SHP77 (cell line): ENCODE data around the gene TMF1.

Experiments
- DNase-seq, 2 experiments: peaks; one replicate each; lab custom pipeline; 2025; lab: John Stamatoyannopoulos, UW

Gene TMF1

DNA sequence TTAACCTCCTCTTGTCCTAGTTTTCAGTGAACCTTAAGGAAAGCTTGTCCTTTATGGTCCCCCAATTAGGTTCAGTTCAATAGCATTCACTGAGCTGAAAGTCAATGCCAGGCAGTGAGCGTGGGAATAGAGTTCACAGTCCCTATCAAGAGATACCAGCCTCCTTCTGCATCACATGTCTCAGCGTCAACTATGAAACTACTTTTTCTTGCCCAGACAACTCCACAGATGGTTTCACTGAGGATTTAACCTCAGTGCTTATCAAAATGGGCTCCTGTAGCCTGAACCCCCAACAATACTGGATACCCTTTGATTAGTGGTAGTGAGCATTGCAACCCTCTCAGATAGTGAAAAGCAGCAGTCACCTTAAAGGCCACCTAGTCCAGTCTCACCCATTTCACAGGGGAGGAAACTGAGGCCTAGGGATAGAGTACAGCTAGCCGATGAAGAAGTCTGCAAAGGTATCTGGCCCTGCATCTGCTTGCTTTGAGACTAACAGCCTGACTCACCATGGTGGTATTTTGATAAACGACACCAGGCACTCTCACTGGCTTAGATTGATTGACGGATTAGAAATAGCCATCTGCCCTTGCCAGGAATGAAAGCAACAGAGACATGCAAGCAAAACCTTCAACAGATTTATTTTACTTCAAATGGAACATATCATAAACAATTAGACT, 29.6 kb upstream of the TMF1 start:
- no peak for DNase-seq

DNA sequence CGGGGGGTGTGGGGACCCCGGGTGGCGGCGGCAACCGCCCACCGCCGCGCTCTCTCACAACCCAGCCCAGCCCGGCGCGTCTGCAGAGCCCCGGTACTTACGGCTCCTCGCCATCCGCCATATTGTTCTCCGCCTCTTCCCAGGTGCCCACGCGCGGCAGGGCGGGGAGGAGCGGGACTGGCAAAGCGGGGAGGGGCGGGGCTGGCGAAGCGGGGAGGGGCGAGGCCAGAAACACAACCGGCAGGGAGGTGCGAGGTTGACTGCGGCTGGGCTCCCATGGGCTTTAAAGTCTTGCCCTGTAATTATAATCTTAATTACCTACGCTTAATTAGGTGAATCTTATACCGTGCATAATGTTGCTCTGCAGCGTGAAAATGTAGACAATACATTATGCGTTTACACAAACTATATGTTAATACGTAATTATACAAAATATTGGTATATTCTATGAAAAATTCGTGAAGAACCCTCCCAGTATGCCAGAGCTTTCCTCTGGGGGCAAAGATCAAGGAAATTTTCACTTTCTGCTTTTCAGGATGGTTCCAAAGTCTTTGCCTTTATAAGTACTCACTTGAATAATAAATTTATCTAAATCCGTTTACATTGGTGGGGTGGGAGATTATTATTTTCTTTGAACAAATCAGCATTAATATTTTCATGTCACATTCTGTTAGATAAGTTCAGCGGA, 28.2 kb upstream of the TMF1 start, which contains the start of gene UBA3:
UBA3 (minus strand) TSS at position 133 of the 688 bp plus-strand sequence; CDS start at position 121, 12 bp downstream.
- DNase-seq = peak; percentile 63 to 87

DNA sequence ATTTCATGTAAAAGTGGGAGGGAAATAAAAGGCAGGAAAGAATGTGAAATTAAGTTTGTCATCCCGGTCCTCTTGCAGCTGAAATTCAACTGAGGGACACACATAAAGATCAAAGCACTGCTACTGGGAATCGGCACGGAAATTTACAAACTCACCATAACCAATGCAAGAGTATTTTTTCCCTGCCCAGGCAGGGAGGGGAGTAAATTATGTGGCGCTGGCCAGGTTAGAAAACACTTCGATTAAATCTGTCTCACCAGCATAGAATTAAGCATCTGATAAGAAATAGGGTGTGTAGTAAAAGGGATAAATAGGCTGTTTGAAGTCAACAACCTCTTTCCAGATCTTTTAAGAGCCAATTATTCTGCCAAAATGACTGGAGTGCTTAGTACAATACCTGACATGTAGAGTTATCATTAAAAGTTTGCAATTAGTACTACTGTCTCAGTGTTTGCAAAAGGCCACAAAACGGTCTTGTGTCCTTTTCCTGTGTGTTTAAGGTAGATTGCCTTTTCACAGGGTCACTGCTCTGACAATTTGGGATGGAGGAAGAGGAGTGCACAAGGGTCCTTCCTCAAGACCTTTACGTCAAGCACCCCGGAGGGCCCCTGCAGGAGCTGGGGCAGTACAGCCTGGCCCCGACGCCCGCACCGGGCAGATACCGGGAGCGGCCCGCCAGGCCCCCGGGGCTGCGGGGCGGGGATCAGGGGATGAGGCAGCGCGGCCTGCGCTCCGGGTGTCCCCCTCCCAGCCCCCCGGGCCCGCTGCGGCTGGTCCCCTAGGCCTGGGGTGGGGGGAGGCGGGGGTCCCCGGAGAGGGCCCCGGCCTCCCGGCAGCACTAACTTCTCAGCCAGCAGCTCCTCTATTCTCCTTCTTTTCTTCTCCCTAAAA, 27.4 kb upstream of the TMF1 start:
- peak in 1 of 2 experiments; percentile 10 for DNase-seq

DNA sequence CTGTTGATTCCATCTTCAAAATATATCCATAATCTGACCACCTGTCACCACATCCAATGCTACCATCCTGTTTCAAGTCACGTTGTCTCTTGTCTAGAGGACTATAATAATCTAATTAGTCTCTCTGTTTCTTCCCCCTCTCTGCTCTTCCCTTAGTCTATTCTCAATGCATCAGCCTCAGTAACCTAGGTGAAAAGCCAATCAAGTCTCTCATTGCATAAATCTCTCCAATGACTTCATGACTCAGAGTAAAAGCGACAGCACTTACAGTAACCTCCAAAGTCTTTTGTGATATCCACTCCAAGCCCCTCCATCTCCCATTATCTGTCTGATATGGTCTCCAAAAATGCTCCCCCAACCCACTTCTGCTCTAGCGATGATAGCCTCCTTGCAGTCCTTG, 20.8 kb upstream of the TMF1 start:
- DNase-seq = no peak

DNA sequence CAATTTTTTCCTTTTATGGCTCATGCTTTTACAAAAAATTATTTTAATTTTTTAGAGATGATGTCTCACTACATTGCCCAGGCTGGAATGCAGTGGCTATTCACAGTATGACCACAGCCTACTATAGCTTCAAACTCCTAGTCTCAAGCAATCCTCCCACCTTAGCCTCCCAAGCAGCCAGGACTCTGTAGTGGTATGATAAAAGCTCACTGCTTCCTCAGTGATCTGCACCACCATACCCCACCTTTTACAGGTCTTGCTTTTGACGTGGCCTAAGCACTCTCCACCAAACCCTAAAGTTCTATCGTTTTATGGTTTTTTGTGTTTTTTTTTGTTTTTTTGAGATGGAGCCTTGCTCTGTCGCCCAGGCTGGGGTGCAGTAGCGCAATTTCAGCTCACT, 14.0 kb upstream of the TMF1 start:
- no peak for DNase-seq

DNA sequence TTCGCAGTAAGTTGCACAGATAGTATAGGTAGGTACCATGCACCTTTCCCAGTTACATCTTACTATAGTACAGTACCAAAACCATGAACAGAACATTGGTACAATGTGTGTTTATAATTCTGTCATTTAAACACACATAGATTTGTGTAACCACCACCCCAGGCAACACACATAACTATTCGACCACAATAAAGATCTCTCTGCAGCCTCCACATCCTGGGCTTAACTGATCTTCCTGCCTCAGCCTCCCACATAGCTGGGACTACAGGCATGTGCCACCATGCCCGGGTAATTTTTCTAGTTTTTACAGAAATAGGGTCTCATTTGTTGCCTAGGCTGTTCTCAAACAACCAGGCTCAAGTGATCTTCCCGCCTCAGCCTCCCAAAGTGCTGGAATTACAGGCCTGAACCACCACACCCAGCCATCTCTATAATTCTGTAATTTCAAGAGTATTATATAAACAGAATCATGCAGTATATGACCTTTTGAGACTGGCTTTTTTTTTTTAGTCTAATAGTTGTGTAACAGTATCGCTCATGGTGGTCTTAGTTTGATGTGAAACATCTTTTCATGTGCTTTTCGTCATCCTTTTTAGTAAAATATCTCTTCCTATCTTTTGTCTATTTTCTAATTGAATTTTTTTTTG, 13.3 kb upstream of the TMF1 start:
- no peak for DNase-seq

DNA sequence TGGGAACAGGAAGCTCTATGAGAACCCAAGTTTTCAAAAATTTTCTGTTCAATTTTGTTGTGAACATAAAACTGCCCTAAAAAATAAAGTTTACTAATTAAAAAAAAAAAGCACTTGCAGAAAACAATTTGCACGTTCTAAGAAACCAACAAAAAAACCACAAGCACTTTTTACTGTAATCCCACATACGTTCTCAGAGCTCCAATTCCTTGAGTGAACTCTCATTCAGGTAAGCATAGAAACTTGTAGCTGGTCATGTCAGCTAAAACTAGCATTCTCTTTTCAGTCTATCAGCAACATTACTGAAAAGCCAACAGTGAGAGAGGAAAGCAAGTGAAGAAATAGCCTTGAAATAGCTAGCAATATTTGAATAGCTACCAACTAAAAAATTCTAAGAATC, 11.5 kb upstream of the TMF1 start:
- no peak for DNase-seq

DNA sequence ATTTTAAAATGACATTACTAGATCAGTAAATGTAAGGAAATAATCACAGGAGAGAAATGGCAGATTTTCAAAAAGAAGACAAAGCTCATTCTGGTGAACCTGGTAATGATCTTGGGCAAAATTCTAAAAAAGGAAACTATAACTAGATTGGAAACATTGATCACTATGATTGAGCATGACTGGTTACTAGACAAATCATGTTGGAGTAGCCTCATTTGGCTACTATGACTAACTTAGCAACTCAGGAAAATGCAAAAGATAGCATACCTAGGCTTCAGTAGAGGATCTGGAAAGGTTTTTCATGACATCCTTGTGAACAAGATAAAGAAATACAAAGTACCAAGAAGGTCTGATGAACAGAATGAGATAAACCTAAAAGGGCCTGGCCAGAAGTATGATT, 7.6 kb upstream of the TMF1 start:
- no peak for DNase-seq

DNA sequence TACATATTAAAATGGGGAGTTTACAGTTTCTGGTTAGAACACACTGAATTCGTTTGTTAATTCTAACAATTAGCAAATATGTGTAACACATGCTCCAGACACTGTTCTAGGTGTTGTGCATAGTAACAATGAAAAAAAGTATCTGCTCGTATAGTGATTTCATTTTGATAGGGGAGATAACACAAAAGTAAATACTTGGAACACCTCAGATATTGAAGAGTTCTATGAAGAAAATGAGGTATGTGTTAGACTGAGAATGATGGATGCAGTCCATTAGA, 6.8 kb upstream of the TMF1 start:
- DNase-seq = no peak

DNA sequence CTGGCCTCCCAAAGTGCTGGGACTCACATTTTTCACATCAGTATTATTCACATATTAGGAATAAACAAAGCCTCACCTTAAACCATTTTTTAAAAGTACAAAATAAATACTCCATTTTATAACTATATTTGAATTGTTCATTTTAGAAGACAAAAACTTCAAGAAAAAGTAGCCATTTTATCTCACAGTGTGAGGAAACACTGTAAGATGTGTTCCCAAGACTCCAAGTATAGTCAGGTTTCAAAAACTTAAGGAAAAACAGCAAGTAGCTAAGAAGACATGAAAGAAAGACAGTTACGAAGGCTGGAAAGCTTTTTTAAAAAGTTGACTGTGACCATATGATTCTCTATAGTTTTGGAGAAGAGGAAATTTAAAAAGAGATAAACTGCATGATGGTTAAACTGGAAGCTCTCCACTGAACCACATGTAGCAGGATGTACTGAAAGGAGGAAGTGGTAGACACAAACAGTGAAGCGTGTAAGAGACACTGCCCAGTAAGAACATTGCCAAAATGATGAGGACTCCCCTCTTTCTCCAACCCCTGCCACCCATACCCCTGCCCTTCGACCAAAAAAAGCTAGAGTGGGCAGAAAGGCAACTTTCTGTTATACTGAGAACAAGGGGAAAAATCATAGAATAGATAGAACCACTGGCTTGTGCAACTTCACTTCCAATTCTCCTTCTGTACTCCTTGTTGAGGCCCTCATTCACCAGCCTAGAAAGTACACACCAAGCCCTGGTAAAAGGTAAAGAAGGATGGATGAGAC, 6.2 kb upstream of the TMF1 start:
- no peak for DNase-seq

DNA sequence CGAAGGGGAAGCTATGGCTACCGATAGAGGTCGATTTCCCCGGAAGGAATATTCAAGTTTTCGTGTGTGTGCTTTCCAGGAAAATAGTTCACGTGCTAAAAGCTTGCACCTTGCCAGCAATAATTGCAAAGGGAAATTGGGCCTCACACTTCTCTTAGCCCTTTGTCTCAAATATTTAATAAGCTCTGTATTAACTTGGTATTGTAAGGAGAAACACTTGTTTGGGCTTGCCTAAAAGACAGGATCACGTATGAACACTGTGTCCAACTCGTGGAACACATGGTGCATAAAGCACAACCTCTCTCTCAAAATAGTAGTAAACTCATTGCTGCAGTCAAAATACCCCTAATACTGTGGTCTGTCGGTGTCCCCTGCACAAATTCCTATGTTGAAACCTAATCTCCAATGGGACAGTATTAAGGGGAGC, 352 bp upstream of the TMF1 start:
- DNase-seq = no peak

DNA sequence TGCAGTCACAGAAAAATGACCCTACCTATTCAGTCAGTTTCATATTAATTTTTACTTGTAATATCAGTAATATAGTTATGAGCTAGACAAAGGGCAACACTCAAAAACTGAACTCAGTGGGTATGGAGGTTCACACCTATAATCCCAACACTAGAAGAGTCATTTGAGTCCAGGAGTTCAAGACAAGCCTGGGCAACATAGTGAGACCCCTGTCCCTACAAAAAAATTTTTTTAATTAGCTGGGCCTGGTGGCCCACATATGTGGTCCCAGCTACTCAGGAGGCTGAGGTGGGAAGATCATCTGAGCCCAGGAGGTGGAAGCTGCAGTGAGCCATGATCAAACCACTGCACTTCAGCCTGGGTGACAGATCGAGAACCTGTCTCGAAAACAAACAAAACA, 3.1 kb downstream of the TMF1 start:
- no peak for DNase-seq

DNA sequence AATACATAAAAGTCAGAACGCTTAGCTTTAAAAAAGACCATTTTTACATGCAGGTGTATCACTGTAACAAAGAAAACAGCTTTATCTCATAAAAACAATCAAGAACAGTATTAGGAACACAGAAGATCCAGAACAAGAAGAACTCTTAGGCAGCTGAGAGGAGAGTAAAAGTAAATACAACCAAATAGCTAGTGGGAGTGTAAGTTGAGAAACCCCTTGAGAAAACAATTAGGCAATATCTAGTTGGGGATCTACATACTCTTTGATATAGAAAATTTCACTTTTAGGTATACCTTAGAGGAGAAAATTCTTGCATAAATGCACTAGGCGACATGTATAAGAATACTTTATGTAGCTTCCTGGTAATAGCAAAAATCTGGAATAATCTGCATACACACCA, 7.5 kb downstream of the TMF1 start:
- no peak for DNase-seq

DNA sequence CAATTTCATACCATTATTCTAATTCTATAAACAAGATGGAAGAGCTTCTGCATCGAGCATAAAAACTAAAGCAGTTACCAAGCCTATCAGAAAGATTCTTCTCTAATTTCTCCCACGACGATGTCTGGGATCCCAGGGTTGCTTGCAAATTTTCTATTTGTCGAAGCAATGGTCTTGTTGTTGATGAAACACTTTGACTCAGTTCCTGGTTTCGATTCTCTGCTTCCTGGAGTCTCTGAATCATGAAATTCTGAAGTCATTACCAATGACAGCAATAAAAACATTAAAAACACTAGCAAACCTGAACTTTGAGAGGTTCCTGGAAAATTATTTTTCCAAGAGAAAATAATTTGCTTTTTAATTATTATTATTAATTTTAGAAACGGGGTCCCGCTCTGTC, 18.7 kb downstream of the TMF1 start:
- no peak for DNase-seq

DNA sequence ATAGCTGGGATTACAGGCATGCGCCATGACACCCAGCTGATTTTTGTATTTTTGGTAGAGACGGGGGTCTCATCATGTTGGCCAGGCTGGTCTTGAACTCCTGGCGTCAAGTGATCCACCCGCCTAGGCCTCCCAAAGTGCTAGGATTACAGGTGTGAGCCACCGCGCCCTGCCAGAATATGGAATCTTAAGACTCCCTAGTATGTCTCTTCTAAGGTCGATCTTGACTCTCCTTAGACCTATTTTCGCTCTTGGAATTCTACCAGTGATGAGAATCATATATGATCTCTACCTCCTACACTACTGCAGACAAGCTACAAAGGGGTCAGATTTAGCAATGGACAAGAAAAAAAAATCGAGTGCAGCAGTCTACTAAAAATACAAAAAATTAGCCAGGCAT, 19.4 kb downstream of the TMF1 start:
- DNase-seq = no peak

DNA sequence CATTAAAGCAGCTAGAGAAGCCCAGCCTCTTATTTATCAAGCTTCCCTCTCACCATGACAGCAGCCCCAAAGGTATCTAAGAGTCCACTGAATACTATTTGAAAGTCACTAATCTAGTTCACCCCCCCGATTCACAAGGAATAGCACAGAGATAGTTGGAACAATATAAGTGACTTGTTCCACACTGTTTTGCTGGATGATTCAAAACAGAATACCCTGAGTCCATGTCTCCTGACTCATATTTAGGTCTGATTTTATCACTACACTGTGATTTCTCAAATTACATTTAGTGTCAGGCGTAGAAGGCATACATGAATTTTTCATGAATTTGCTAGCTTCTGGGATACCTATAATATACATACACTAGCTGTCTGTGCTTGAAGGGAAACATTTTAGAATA, 20.0 kb downstream of the TMF1 start:
- no peak for DNase-seq

DNA sequence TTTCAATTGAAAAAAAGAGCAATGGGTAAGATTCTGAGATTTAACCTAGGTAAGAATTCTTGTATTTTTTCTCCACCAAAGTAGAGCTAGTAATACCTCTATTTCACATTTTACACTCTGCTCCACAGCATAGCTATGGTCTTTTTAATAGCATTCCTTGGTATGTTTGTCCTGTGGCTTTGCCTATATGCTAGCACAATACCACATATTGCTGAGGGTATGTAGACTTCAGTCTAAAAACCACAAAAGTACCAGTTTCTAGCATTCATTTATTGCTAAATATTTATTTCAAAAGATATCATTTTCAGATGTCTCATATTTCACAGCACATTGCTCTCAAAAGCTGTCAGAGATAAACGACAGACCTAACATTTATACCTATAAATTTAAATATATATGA, 20.5 kb downstream of the TMF1 start:
- no peak for DNase-seq

DNA sequence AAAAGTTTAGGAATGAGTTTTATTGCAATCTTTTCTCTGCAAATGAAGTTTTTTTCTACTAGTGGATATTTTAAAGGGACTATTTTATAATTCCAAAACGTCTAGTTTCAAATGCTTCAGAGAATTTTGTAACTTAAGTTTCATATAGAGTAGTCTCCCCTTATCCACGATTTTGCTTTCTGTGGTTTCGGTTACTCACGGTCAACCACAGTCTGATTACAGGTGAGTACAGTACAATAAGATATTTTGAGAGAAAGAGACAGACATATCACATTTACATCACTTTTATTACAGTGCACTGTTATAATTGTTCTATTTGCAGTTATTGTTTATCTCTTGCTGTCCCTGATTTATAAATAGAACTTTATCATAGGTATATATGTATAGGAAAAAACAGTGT, 31.3 kb downstream of the TMF1 start:
- no peak for DNase-seq

DNA sequence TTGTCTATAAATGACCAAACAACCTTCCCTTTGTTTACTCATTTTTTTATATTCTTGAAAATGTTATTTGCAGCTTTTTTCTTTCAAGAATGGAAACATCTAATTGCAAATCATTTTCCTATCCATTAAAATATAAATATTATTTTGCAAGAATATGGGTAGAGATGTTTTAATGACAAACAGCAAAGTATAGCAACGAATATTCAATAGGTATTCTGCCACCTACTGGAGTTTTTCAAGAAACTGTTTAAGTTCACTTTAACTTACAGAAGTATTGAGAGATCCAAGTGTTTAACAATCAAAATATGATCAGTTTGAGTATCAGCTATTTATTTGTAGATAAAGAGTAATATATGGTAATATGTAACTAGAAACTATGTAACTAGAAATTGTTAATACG, 31.7 kb downstream of the TMF1 start:
- DNase-seq = no peak

DNA sequence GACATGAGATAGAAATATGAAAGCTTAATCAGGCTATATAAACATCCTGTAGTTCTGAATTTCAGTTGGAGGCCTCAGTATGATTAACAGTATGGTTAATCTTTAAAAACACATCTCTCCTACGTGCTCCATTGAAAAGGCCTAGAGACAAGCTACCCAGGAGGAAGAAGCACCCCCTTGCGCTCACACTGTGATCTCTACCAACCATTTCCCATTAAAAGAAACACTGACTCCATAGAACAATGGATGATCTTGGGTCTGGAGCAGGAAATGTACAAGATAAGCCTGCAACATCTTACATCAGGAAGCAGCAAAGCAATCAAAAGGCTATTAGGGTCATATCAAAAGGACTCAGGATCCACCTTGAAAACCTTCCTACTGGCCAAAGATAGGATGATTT, 35.2 kb downstream of the TMF1 start:
- no peak for DNase-seq

DNA sequence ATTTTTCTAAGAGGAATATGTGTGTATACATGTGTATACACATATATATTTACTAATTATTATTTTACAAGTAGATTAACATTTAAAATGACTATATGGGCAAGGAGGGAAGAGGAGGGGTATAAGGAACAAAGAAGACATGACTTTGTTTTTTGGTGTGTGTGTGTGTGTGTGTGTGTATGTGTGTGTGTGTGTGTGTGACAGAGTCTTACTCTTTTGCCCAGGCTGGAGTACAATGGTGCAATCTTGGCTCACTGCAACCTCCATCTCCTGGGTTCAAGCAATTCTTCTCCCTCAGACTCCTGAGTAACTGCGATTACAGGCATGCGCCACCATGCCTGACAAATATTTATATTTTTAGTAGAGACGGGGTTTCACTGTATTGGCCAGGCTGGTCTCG, 36.0 kb downstream of the TMF1 start:
- DNase-seq = no peak

DNA sequence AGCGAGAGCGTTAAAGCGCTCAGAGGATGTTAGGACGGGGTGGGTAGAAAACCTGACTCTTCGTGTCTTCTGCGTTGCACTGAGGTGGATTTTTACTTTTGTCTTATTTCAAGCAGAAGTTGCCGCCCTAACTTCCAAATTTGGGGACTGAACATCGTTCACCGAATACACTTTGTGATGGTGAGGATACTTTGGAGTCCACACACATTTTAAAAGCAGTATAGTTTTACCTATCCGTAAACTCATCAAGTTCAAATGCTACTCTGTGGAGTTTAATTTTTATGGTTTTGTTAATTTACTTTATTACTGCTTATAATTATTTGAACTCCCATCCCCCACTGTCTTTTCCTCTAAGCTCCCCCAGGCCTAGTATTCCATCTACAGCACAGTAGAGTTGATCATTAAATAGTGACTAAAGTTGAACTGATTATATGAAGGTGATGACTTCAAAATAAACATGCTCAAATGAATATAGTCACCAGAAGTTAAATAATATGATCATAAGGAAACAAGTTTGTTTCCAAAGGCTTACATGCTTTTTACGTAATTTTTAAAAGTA, 38.0 kb downstream of the TMF1 start:
- DNase-seq = no peak
